ENCODE measurements around the gene FARP1.

FARP1 gene

DNA sequence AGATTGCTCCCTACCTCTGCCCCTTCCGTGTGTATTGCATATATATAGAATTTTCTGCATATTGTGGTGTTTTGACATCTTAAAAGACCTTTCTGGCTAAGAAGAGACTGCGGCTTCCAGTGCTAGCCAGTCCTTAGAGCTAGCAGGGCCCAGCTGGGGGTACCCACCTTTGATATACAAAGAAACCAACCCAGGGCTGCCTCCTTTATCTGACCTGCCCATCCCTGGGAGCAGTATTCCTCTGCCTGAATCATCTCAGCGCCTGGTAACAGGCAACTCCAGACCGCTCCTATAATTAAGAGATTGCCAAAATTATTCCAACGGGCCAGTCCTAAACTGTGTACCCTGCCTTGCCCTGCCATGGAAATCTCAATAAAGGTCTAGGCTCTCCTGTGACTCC is 220.4 kb downstream of the FARP1 start:
- in situ Hi-C loops (cut with HindIII; ENCODE audit: low sequenced_read_pairs): no loop called here
- DNase-seq (ENCODE audit: low read depth): no peak
- no peak overlapping the region for H3K4me3 ChIP-seq (ENCODE audit: low read depth, low read length)
- TF ChIP-seq, protein P1, sequence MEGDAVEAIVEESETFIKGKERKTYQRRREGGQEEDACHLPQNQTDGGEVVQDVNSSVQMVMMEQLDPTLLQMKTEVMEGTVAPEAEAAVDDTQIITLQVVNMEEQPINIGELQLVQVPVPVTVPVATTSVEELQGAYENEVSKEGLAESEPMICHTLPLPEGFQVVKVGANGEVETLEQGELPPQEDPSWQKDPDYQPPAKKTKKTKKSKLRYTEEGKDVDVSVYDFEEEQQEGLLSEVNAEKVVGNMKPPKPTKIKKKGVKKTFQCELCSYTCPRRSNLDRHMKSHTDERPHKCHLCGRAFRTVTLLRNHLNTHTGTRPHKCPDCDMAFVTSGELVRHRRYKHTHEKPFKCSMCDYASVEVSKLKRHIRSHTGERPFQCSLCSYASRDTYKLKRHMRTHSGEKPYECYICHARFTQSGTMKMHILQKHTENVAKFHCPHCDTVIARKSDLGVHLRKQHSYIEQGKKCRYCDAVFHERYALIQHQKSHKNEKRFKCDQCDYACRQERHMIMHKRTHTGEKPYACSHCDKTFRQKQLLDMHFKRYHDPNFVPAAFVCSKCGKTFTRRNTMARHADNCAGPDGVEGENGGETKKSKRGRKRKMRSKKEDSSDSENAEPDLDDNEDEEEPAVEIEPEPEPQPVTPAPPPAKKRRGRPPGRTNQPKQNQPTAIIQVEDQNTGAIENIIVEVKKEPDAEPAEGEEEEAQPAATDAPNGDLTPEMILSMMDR (IDR thresholded peaks at IDR 0.05; ENCODE audit: low read depth, low read length, missing control alignments): no peak

DNA sequence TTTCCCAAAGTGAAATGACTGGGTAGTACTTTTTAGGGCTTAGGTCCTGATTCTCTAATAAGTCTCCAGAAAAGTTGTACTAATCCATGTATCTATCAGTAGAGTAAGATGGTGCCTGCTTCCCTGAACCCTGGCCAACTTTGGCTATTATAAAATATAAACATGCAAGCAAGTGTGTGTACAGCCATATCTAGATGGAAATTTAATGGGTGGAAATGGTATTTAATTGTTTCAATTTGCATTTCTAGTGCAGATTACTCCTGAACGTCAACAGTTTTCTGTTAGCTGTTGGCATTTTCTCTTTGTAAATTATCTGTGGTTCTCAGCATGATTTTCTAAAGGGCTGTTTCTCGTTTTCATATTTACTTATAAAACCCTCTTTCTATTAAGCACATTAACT is 221.3 kb downstream of the FARP1 start:
- TF ChIP-seq, protein P1 (IDR thresholded peaks at IDR 0.05; ENCODE audit: low read depth, low read length, missing control alignments): no peak
- no peak for DNase-seq (ENCODE audit: low read depth)
- H3K4me3 ChIP-seq (ENCODE audit: low read depth, low read length): no peak overlapping the region
- in situ Hi-C loops (cut with HindIII; ENCODE audit: low sequenced_read_pairs): no loop called here

DNA sequence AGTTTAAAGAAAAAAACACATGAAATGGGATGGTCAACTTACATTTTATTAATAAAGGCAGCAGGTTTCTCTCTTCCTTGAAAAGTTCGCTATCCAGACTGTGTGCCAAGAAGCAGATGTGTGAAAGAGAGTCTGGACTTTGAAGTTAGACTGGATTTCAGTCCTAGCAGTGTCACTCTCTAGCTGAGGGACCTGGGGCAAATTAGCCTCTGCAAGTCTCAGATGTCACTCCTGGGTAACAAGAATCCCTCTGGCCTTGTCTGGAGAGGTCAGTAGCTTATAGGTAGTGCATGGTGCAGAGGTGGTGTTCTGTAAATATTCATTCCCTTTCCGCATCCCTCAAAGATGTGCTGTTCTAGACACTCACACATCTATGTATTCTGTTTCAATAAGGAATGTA is 221.8 kb downstream of the FARP1 start:
- TF ChIP-seq, protein P1 (IDR thresholded peaks at IDR 0.05; ENCODE audit: low read depth, low read length, missing control alignments): no peak
- DNase-seq (ENCODE audit: low read depth): no peak
- H3K4me3 ChIP-seq (ENCODE audit: low read depth, low read length): no peak overlapping the region
- in situ Hi-C loops (cut with HindIII; ENCODE audit: low sequenced_read_pairs): no loop called here

DNA sequence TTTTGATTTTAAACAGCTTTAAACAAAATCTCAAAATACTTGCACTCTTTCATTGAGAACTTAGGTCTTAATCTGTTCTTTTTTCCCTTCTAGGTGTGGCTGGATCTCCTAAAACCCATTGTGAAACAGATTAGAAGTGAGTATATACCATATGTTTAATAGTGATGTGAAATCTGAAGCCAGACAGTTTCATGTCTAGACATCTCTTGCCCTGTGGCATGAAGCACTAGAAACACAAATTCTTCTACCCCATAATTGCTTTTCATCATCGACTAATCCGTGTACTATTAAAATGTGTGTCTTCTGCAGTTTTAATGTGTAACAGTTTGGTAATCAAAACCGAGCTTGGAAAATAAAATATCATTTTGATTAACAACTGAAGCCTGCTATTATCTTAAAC is 222.4 kb downstream of the FARP1 start:
- TF ChIP-seq, protein P1 (IDR thresholded peaks at IDR 0.05; ENCODE audit: low read depth, low read length, missing control alignments): no peak
- DNase-seq (ENCODE audit: low read depth): no peak
- in situ Hi-C loops (cut with HindIII; ENCODE audit: low sequenced_read_pairs): no loop called here
- no peak overlapping the region for H3K4me3 ChIP-seq (ENCODE audit: low read depth, low read length)

DNA sequence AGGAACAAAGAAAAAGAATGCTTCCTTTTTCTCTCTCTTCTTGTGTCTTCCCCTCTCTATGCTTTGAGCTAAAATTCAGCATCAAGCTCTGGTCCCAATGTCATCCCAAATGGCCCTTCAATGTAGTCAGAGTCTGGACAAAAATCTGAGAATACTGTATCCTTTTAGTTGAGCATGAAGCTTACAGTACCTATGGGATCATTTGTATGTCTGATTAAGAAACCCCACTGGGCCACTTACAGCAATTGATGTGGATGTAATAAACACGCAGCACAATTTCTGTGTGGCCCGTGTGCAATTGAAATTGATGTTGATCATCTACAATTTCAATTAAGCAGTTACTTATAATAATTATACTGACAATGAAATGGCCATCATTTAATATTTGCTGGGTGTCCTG is 223.1 kb downstream of the FARP1 start:
- in situ Hi-C loops (cut with HindIII; ENCODE audit: low sequenced_read_pairs): no loop called here
- H3K4me3 ChIP-seq (ENCODE audit: low read depth, low read length): no peak overlapping the region
- TF ChIP-seq, protein P1 (IDR thresholded peaks at IDR 0.05; ENCODE audit: low read depth, low read length, missing control alignments): no peak
- DNase-seq (ENCODE audit: low read depth): no peak

DNA sequence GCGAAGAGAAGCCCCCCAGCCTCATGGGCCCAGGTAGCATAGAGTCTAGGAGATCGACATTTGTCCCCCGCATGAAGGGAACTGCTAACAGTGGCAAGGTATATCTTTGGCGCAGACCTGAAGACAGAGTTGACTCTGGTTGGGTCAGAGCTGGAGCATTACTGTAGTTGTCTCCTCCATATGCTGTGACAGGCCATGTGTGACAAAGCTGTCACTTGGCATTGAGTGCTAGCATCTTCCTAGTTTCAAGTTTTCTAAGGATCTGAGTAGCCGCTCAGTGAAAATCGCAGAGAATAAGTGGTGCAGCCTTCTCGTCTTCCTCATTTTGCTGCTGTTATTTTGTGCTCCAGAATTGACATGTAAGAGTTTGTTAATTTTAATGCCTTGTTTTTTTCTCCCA is 223.5 kb downstream of the FARP1 start:
- in situ Hi-C loops (cut with HindIII; ENCODE audit: low sequenced_read_pairs): no loop called here
- TF ChIP-seq, protein P1 (IDR thresholded peaks at IDR 0.05; ENCODE audit: low read depth, low read length, missing control alignments): no peak

DNA sequence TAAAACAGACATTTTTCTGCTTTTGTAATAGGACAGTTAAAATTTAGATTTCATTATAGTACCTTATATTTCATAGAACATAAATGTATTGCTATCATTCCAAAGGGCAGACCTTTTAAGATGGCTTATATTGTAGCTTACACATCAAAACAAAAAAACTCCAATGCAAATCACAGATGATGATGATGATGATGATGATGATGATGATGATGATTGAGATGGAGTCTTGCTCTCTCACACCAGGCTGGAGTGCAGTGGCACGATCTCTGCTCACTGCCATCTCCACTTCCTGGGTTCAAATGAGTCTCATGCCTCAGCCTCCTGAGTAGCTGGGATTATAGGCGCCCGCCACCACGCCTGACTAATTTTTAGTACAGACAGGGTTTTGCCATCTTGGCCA is 224.1 kb downstream of the FARP1 start:
- TF ChIP-seq, protein P1 (IDR thresholded peaks at IDR 0.05; ENCODE audit: low read depth, low read length, missing control alignments): no peak

More for the DNA sequence above, 223.5 kb downstream of the FARP1 start:
- no peak for DNase-seq (ENCODE audit: low read depth)
- H3K4me3 ChIP-seq (ENCODE audit: low read depth, low read length): no peak overlapping the region

More for the DNA sequence above, 224.1 kb downstream of the FARP1 start:
- no peak for DNase-seq (ENCODE audit: low read depth)
- no peak overlapping the region for H3K4me3 ChIP-seq (ENCODE audit: low read depth, low read length)
- in situ Hi-C loops (cut with HindIII; ENCODE audit: low sequenced_read_pairs): no loop called here
